Myocyte (in vitro differentiated cells): ENCODE data around the gene ATF5. TPM values are rescaled to one million over a fixed set of nuclear protein-coding genes. Genes with fewer than 3 reads are reported as not detected.

ENCODE experiments used
- DNase-seq: peaks from one replicate; pipeline ENCODE4 v3.0.0-alpha.2; 2012; ENCODE audit warnings: low read depth
- total RNA-seq: library from RNA; depleted of rRNA; stranded (reverse); fragments of >200 nt; gene quantifications from 2 replicates; pipeline ENCODE4 v1.2.3, GENCODE V29; 2014

The ATF5 gene
- total RNA-seq, 1 donor from 2014 or later = 32.8 TPM

DNA sequence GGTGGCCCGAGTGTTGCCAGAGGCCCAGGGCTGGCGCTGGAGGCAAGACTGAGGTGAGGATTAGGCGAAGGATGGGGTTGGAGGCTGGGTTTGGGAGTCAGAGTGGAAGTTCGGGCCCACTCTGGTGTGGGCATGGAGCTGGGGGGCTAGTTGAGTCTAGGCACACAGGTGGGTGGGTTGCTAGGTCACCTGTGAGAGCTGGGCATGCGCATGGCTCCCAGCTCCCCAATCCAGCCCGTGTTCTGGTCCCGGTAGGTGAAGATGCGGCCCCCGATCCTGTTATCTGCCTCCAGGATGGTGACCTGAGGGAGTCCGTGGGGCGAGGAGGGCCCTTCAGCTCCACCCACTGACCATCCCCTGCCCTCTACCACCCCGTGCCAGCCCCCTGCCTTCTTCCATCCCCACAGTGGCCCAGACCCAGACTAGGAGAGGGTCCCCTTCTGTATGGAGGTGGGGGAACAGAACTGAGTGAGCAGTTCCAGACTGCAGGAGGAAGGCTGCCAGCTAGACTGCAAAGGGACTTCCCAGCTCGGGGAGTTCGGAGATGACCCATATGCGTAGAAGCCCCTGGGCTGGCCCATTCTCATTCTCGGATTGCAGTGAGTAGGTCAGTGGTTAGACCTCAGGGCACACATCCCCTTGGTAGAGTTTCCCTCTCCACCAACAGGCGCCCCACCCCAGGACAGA lies 34.0 kb upstream of the ATF5 start:
- no peak for DNase-seq

DNA sequence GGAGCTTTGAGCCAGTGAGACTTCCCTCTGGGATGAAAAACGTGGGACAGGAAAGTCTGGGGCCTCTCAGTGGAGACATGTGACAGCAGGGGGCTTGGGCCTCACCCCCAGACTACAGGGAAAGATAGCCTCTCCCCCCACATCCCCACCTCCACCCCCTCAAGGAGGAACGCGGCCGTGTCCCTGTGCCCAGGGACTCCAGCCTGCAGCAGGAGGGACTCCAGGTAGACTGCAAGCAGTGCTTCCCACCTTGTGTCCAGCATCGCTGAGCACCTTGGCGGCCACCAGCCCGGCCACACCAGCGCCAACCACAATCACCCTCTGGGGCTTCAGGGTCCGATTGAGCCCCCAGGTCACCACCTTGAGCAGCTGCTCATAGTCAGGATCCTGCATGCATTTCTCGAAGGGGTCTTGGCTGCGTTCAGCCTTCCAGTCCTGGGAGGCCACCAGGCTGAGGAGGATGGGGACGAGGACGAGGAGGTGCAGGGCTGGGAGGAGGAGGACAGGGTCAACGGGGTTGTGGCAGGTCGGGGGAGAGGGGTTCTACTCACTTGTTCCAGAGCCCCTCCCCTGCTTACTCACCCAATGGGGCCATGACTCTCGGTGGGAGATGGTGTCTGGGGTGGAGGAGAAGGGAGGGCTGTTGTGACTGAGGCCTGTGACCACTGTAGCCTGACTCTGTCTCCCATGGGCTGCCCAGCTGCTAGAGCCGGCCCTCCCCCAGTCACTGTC lies 33.3 kb upstream of the ATF5 start:
- no peak for DNase-seq

DNA sequence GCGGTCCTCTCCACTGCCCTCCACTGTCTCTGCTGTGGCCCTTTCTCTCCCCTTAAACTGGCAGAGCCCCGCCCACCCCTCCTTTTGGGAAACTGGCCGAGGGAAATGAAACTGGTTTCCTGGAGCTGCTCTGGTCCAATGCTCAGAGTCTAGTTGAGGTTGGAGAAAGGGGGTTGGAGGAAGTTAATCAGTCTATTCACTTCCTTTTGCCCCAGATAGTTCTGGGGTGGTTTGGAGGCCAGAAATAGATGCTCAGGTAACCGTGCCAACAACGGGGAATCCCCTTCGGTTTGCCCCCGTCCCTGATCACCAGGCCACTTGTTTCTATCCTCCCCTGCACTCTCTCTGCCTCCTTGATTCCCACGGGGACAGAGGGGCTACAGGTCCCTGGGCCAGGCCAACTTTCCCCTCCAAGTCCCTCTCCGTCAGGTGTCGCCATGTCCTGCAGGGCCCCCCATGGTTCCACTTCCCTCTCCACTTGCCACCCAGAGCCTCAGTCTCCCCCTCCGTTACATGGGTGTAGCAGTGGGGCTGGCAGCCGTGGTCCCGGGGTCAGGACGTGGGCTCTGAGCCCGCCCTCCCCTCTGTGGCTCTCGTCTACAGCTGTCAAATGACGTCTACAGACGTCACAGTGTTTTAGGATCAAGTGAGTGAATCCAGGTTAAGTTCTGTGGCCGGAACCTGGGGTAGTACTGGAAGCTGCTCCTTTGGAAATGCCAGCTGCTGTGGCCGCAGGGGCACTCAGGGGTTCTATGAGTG lies 32.0 kb upstream of the ATF5 start, which contains the start of gene IL4I1:
IL4I1 (minus strand) TSS at position 25 of the 759 bp plus-strand sequence. CDS start 727 bp downstream, outside the sequence.
- DNase-seq = peak; percentile 61

DNA sequence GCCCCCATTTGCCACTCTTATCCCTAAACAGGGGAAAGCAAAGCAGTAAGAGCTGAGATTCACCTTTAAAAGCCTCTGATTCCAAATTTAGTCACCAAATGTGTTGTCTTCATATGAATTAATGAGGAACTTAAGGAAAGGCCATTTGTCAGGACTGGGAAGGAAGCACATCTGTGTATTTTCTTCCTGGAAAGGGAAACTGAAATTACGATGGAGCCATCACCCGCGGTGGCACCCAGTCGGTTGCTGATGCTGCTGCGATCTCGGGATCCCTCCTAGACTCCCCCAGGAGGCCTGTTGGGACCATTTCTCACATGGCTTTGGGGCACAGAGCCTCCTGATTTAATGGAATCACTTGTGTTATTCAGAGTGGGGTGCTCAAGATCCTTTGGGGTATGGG lies 24.9 kb upstream of the ATF5 start:
- no peak for DNase-seq

- DNase-seq = no peak
Observed at GRCh38 chr19:49906879-49907564, 22.0 kb upstream of the ATF5 start.

- no peak for DNase-seq
Observed at GRCh38 chr19:49907745-49908446, 21.1 kb upstream of the ATF5 start.

DNA sequence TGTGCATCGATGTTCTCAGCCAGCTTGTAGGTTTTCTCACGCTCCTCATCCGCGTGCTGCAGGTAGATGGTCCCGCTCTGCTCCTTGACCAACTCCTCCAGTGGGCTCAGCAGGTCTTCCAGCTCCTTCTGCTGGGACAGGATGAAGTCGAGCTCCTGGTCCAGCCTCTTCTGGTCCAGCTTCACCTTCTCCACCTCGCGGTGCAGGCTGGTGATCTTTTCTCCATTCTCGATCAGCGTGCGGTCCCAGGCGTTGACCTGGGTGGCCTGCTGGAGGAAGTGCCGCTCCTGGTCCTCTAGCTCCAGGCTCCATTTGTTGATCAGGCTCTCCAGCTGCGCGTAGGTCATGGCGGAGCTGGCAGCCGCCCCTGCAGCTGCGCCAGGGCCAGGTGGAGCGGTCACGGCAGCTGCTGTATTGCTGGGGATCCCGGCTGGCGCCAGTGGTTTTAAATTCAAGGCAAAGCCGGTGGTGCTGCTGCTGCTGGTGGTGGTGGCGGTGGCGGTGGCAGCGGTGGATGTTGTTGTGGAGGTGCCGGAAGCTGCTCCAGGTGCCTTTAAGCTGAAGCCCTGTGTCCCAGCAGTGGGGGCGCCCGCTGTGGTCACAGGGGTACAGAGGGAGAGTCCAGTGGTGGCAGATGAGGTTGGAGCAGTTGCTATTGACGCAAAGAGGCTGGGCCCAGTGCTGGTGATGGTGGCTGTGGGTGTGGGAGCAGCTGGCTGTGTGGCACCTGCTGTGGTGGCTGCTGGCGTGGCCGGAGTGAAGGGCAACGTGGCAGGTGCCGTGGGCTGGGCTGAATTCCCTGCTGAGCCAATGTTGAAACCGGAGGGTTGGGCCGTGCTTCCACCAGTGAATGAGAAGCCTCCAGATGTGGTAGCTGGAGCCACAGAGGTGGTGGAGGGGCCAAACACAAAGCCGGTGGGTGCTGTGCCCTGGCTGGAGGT lies 20.3 kb upstream of the ATF5 start:
- DNase-seq = peak; percentile 52

- no peak for DNase-seq
Observed at GRCh38 chr19:49910179-49910578, 18.8 kb upstream of the ATF5 start.

DNA sequence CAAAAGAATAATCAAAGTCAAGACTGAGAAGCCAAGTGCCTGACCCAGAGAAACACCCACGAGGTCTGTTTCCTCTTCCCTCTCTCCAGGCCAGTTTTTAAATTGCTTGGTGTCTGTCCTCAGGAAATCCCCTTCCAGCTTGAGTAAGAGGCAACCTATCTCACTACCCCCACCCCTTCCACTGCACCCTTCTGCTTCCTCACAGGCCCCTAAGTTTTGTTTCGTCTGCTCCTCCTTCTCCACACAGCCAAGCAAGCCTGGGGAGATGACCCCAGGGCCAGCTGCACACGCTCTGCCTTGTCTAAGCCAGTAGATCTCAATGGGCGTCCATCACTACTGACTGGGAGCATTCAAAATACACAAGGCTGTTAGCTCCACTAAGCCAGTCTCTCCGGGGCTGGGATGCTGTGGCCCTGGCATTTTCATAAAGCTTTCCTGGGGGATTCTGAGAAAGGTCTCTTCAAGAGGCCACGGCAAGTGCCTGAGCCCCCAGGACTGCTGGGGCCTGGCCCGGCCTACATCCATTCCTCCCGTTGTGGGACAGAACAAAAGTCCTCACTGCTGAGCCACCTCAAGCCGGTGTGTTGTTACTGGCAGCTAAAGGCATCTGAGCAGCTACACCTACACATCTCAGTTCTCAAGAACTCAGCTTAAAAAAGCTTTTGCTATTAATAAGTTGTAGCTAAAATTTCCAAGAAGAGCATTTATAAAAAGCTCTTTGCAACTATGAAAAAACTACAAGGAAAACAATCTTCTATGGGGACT lies 17.4 kb upstream of the ATF5 start:
- DNase-seq = no peak

DNA sequence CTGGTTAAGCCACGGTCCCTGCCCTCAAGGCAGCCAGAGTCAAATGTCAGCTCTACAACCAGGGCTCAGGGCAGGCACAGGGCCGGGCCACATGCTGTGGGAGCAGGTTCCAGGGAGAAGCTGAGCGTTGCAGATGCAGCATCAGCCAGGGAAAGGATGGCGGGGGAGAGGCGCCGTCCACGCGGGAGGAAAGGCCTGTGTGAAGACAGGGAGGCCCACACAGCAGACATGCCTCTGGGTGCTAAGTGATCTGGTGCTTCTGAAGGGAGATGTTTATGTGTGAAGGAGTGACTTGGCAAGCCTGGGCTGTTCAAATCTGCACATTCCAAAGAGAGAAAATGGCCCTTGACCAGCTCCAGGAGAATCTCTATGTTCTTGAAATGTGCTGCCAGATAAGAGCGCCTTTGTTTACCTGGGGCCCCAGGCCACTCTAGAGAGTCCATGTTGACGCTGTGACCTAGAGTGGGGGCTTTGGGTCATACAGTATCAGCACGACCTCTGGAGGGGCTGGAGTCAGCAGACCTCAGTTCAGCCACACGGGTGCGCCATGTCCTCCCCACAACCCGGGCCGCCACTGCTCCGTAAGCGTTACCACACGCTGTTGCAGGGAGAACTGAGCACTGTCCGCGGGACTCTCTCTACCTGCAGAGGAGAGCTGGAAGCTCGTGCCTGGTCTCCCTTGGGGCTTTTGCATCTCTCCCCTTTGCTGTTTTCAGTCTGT lies 15.9 kb upstream of the ATF5 start:
- no peak for DNase-seq

- no peak for DNase-seq
Observed at GRCh38 chr19:49913720-49914119, 15.3 kb upstream of the ATF5 start.

DNA sequence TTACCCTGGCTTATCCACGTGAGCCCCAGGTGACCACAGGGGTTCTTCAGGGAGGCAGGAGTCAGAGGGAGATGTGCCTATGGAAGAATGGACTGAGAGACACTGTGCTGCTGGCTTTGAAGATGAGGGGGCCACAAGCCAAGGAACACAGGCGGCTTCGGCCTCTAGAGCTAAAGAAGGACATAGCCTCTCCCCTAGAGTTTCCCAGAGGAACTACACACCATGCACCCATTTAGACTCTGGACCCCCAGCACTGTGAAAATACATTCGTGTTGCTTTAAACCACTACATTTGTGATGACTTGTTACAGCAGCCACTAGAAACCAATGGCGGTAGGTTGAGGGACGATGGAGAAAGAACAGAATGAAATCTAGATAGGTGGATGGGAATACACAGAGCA lies 13.7 kb upstream of the ATF5 start:
- no peak for DNase-seq

DNA sequence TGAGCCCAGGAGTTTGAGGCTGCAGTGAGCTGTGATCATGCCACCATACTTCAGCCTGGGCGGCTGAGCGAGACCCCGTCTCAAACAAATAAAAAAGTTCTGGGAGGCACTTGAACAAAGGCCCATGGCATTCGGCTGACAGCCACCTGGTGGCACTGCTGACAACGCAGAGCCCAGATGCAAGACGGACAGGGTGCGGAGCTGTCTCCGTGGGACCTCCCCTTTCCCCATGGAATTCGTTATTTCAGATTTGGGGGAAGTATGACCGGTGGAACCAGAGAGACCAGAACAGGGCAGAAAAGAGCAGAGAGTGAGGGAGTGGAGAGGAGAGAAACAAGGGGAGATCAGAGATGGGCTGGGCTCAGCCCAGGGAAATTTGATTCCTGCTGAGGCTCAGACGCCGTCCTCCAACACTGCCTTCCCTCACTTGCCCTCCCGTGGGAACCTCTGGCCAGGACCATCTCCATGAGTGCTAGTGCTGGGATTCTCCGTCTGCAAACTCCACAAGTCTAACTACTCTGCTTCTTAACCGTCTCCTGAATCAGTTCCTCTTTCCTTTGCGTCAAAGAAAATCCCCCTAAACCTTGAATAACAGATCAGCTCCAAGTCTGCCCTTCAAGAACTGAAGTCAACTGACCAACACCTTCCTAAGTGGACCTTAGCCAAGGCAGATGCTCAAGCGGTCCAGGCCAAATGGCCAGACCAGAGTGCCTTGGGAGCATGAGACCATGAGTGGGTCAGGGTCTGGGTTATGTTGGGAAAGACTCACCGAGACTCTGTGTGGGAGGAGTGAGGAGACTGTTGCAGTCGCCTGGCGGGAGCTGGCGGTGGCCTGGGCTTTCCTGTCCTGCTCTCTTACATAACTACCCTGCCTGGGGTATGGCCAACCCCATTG lies 11.9 kb upstream of the ATF5 start:
- no peak for DNase-seq

- DNase-seq = no peak
Observed at GRCh38 chr19:49918089-49918488, 10.9 kb upstream of the ATF5 start.

DNA sequence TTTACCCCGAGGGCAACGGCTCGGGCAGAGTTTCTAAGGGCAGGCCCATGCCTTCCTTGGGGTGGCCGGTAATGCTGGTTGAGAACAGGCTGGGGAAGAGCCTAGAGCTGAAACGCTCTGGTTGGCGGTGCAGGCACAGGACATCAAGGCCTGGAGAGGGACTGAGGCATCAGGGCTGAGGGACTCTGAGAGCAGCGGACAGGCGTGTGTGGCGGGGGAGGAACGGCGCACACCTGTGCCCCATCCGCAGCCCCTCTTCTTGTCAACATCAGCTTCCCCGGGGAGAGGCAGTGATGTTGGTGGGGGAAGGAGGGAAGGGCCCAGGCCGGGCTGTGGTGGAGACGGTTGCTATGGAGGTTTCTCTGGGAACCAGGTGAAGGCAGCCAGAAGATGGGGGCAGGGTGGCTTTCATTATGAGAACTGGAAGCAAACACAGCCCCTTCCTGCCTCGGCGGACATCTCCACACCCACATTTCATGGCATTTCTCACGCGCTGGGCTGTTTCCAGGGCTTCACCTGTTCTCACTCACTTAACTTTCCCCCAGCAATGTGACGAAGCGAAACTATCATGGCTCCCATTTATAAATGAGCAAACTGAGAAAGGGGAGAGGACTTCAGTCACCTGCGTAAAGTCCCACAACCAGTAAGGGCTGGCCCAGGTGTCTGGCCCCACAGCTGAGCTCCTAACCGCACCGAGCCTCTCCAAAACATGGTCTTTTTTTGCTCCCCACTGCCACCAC lies 8.2 kb upstream of the ATF5 start:
- DNase-seq = no peak
